GM23338 (cell line): Measurements from ENCODE around the gene CD86. TPM values are rescaled to one million over a fixed set of nuclear protein-coding genes. Genes with fewer than 3 reads are reported as not detected.

Experiments used
- ATAC-seq: fragments of 200-7000 bp; cut with Tn5 transposase; 3 replicates; pipeline ENCODE4 v1.9.1; 2020
- DNase-seq: peaks from one replicate; pipeline ENCODE4 v3.0.0-alpha.2; 2015; ENCODE audit warnings: low spot score
- H2AFZ ChIP-seq: fragments of 200-600 bp; sonication (generic); 2 replicates; pipeline ENCODE4 v1.8.0; 2016; ENCODE audit warnings: antibody characterized with exemption, mild to moderate bottlenecking, moderate library complexity
- H3F3A ChIP-seq: fragments of 200-600 bp; sonication (generic); replicated peaks from 2 replicates; pipeline ENCODE4 v1.8.0; 2017; ENCODE audit warnings: antibody characterized with exemption, mixed run types, low read depth
- H3K27ac ChIP-seq: fragments of 200-600 bp; sonication (generic); 2 replicates; pipeline ENCODE4 v1.6.1; 2016; ENCODE audit warnings: low read depth
- H3K27me3 ChIP-seq: fragments of 200-600 bp; sonication (generic); 2 replicates; pipeline ENCODE4 v1.8.0; 2016; ENCODE audit warnings: mild to moderate bottlenecking, mixed run types, moderate library complexity; ENCODE audit not compliant: insufficient read depth
- H3K36me3 ChIP-seq: fragments of 200-600 bp; sonication (generic); 2 replicates; pipeline ENCODE4 v1.8.0; 2016; ENCODE audit warnings: mild to moderate bottlenecking; ENCODE audit not compliant: insufficient read depth
- H3K4me1 ChIP-seq: fragments of 200-600 bp; sonication (generic); 2 replicates; pipeline ENCODE4 v1.8.0; 2016; ENCODE audit warnings: mild to moderate bottlenecking, moderate library complexity; ENCODE audit not compliant: insufficient read depth
- H3K4me2 ChIP-seq: fragments of 200-600 bp; sonication (generic); 2 replicates; pipeline ENCODE4 v1.7.1; 2017; ENCODE audit warnings: mixed run types
- H3K4me3 ChIP-seq: fragments of 200-600 bp; sonication (generic); 2 replicates; pipeline ENCODE4 v1.6.1; 2016; ENCODE audit warnings: mixed run types
- H3K79me2 ChIP-seq: fragments of 200-600 bp; sonication (generic); replicated peaks from 2 replicates; pipeline ENCODE4 v1.8.0; 2017; ENCODE audit warnings: mild to moderate bottlenecking; ENCODE audit not compliant: insufficient read depth
- H3K9me2 ChIP-seq: fragments of 200-600 bp; sonication (generic); 2 replicates; pipeline ENCODE4 v1.8.0; 2017; ENCODE audit not compliant: insufficient read depth
- H4K20me1 ChIP-seq: fragments of 200-600 bp; sonication (generic); replicated peaks from 2 replicates; pipeline ENCODE4 v1.8.0; 2017; ENCODE audit warnings: mild to moderate bottlenecking; ENCODE audit not compliant: insufficient read depth
- H3K27ac Mint-ChIP-seq: 2 replicates; pipeline ENCODE4 v1.8.0; 2020; ENCODE audit warnings: inconsistent platforms, mild to moderate bottlenecking, moderate library complexity, mixed read lengths
- H3K27me3 Mint-ChIP-seq: 3 replicates; pipeline ENCODE4 v1.8.0; 2022; ENCODE audit warnings: low read depth, mild to moderate bottlenecking, moderate library complexity, mixed read lengths, inconsistent platforms; ENCODE audit not compliant: insufficient read depth, poor library complexity
- H3K36me3 Mint-ChIP-seq: 3 replicates; pipeline ENCODE4 v1.8.0; 2021; ENCODE audit warnings: low read depth, mild to moderate bottlenecking, inconsistent platforms, moderate library complexity, mixed read lengths
- H3K4me1 Mint-ChIP-seq: 3 replicates; pipeline ENCODE4 v1.8.0; 2020; ENCODE audit warnings: mild to moderate bottlenecking, inconsistent platforms, mixed read lengths
- H3K4me3 Mint-ChIP-seq: 3 replicates; pipeline ENCODE4 v1.8.0; 2021; ENCODE audit warnings: moderate library complexity, mild to moderate bottlenecking, inconsistent platforms, mixed read lengths
- H3K9me3 Mint-ChIP-seq: 3 replicates; pipeline ENCODE4 v1.8.0; 2020; ENCODE audit warnings: moderate library complexity, mild to moderate bottlenecking, inconsistent platforms, mixed read lengths
- CREB1 ChIP-seq: fragments of 250-450 bp; sonication (Bioruptor Pico); IDR thresholded peaks from 2 replicates; pipeline ENCODE4 v1.5.0; 2020; ENCODE audit warnings: low read depth, mild to moderate bottlenecking, moderate library complexity
- JUNB ChIP-seq: IDR thresholded peaks from one replicate; pipeline ENCODE4 v1.6.1; 2016; ENCODE audit warnings: antibody characterized with exemption; ENCODE audit not compliant: unreplicated experiment
- POLR2AphosphoS5 ChIP-seq: IDR thresholded peaks from 2 replicates; pipeline ENCODE4 v1.6.1; 2016; ENCODE audit warnings: antibody characterized with exemption, low read depth
- STAT1 ChIP-seq: IDR thresholded peaks from one replicate; pipeline ENCODE4 v1.6.1; 2016; ENCODE audit warnings: antibody characterized with exemption; ENCODE audit not compliant: unreplicated experiment
- ZNF331 ChIP-seq: fragments of 250-450 bp; sonication (Bioruptor Pico); IDR thresholded peaks from 2 replicates; pipeline ENCODE4 v1.5.0; 2020; ENCODE audit warnings: low read depth, mild to moderate bottlenecking, moderate library complexity
- ZNF462 ChIP-seq: fragments of 250-450 bp; sonication (Bioruptor Pico); IDR thresholded peaks from 2 replicates; pipeline ENCODE4 v1.5.0; 2020; ENCODE audit warnings: mild to moderate bottlenecking, moderate library complexity
- polyA plus RNA-seq: library from polyadenylated mRNA; unstranded; fragments of >200 nt; fragmentation: Nextera tagmentation; extraction: Ambion mirVana; gene quantifications from 2 replicates; pipeline ENCODE4 v1.2.1, GENCODE V29; 2016
- total RNA-seq: library from RNA; depleted of rRNA; stranded (reverse); fragments of >200 nt; shearing (Covaris generic); gene quantifications from 2 replicates; pipeline ENCODE4 v1.2.3, GENCODE V29; 2014
- TF ChIP-seq, protein P1 (sequence below): IDR thresholded peaks from one replicate; pipeline ENCODE4 v1.6.1; 2018; ENCODE audit warnings: antibody characterized with exemption; ENCODE audit not compliant: unreplicated experiment
- TF ChIP-seq, protein P2 (sequence below), 2 experiments: fragments of 200-600 bp in 1 of 2; sonication (generic) in 1 of 2; conservative IDR thresholded peaks; 2 replicates each; pipeline versions ENCODE4 v1.5.1 to v1.6.1; 2016 to 2017; ENCODE audit warnings: antibody characterized with exemption in 2 of 2, low read depth in 2 of 2, mild to moderate bottlenecking in 2 of 2, moderate library complexity in 1 of 2

Gene CD86
- total and polyA plus RNA-seq, 2 experiments from 2014 or later = 0.97 TPM; not detected in 1

GRCh38 chr3:122103821-122104514 lies 48.8 kb downstream of the CD86 start:
- H3K27me3 ChIP-seq = no peaks in the 10 kb centered on the region
- no peaks in the 10 kb centered on the region for H3K27me3 Mint-ChIP-seq
- H3K79me2 ChIP-seq = no peaks in the 10 kb centered on the region
- H2AFZ ChIP-seq = no peak overlapping the region
- no peaks in the 10 kb centered on the region for H4K20me1 ChIP-seq
- no peaks in the 10 kb centered on the region for H3K36me3 ChIP-seq
- ATAC-seq = no peak
- no peak overlapping the region for H3K27ac ChIP-seq
- no peaks in the 10 kb centered on the region for H3K36me3 Mint-ChIP-seq
- H3K9me2 ChIP-seq = no peaks in the 10 kb centered on the region
- TF ChIP-seq ZNF331 (CRISPR knock-in tag) (no peak), CREB1 (CRISPR knock-in tag) (no peak)
- H3K4me3 Mint-ChIP-seq = no peak overlapping the region
- H3F3A ChIP-seq = no peaks in the 10 kb centered on the region
- H3K4me2 ChIP-seq = no peak overlapping the region
- H3K4me3 ChIP-seq = no peak overlapping the region
- no peak overlapping the region for H3K27ac Mint-ChIP-seq
- peaks cover 8% of the 10 kb centered on the region for H3K4me1 Mint-ChIP-seq
- H3K4me1 ChIP-seq = no peaks in the 10 kb centered on the region
- DNase-seq = no peak
- H3K9me3 Mint-ChIP-seq = no peaks in the 10 kb centered on the region

GRCh38 chr3:122104515-122105194 lies 49.5 kb downstream of the CD86 start:
- H3K4me2 ChIP-seq = no peak overlapping the region
- ATAC-seq = no peak

More at GRCh38 chr3:122104515-122105194, 49.5 kb downstream of the CD86 start:
- Histone ChIP-seq H3K4me3 (no peak overlapping the region), H3K9me2 (0 out of 2 replicates have a peak, but pooled peaks cover 4% of the 10 kb centered on the region), H2AFZ (no peak overlapping the region), H3K79me2 (no peaks in the 10 kb centered on the region), H3F3A (no peaks in the 10 kb centered on the region), H3K4me1 (no peaks in the 10 kb centered on the region), H3K27ac (no peak overlapping the region), H4K20me1 (no peaks in the 10 kb centered on the region), H3K36me3 (no peaks in the 10 kb centered on the region), H3K27me3 (no peaks in the 10 kb centered on the region)
- H3K27ac Mint-ChIP-seq = no peak overlapping the region
- DNase-seq = no peak
- H3K4me3 Mint-ChIP-seq = no peak overlapping the region
- peaks cover 8% of the 10 kb centered on the region for H3K4me1 Mint-ChIP-seq
- no peaks in the 10 kb centered on the region for H3K9me3 Mint-ChIP-seq
- no peaks in the 10 kb centered on the region for H3K27me3 Mint-ChIP-seq
- H3K36me3 Mint-ChIP-seq = no peaks in the 10 kb centered on the region
- TF ChIP-seq, protein P1, sequence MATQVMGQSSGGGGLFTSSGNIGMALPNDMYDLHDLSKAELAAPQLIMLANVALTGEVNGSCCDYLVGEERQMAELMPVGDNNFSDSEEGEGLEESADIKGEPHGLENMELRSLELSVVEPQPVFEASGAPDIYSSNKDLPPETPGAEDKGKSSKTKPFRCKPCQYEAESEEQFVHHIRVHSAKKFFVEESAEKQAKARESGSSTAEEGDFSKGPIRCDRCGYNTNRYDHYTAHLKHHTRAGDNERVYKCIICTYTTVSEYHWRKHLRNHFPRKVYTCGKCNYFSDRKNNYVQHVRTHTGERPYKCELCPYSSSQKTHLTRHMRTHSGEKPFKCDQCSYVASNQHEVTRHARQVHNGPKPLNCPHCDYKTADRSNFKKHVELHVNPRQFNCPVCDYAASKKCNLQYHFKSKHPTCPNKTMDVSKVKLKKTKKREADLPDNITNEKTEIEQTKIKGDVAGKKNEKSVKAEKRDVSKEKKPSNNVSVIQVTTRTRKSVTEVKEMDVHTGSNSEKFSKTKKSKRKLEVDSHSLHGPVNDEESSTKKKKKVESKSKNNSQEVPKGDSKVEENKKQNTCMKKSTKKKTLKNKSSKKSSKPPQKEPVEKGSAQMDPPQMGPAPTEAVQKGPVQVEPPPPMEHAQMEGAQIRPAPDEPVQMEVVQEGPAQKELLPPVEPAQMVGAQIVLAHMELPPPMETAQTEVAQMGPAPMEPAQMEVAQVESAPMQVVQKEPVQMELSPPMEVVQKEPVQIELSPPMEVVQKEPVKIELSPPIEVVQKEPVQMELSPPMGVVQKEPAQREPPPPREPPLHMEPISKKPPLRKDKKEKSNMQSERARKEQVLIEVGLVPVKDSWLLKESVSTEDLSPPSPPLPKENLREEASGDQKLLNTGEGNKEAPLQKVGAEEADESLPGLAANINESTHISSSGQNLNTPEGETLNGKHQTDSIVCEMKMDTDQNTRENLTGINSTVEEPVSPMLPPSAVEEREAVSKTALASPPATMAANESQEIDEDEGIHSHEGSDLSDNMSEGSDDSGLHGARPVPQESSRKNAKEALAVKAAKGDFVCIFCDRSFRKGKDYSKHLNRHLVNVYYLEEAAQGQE = no peak
- no peak for TF ChIP-seq JUNB
- TF ChIP-seq STAT1 = no peak
- TF ChIP-seq, protein P2, sequence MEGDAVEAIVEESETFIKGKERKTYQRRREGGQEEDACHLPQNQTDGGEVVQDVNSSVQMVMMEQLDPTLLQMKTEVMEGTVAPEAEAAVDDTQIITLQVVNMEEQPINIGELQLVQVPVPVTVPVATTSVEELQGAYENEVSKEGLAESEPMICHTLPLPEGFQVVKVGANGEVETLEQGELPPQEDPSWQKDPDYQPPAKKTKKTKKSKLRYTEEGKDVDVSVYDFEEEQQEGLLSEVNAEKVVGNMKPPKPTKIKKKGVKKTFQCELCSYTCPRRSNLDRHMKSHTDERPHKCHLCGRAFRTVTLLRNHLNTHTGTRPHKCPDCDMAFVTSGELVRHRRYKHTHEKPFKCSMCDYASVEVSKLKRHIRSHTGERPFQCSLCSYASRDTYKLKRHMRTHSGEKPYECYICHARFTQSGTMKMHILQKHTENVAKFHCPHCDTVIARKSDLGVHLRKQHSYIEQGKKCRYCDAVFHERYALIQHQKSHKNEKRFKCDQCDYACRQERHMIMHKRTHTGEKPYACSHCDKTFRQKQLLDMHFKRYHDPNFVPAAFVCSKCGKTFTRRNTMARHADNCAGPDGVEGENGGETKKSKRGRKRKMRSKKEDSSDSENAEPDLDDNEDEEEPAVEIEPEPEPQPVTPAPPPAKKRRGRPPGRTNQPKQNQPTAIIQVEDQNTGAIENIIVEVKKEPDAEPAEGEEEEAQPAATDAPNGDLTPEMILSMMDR (conservative IDR thresholded peaks at IDR 0.05; ENCODE audit: low read depth in 2 of 2) = no peak
- TF ChIP-seq ZNF462 (CRISPR knock-in tag) = no peak
- TF ChIP-seq POLR2AphosphoS5 = no peak
